ENCODE results near the gene FBXO10.
"Not testable (repeated sequence)": the region's sequence is repeated elsewhere in the genome, so short reads cannot be mapped to it uniquely, and the experiment has no call there.

FBXO10 gene

GRCh38 chr9:37486616-37487548, 89.3 kb downstream of the FBXO10 start:
- Histone ChIP-seq H3K36me3 (ENCODE audit: control insufficient read depth in 2 of 2, insufficient read depth in 2 of 2, low read length in 2 of 2) (peaks cover 3 to 8% of the 10 kb centered on the region in 2 donors), H3K27me3 (ENCODE audit: control insufficient read depth in 2 of 2, insufficient read depth in 2 of 2, low read length in 2 of 2) (no peaks in the 10 kb centered on the region), H3K4me1 (ENCODE audit: control insufficient read depth in 2 of 2, insufficient read depth in 2 of 2, low read length in 2 of 2) (peaks cover 13 to 20% of the 10 kb centered on the region in 2 donors), H3K4me3 (ENCODE audit: low read length in 2 of 2) (peak overlapping the region; percentile 92 to 97), H3K27ac (ENCODE audit: low read depth in 2 of 2, low read length in 2 of 2) (peak overlapping the region in 1 of 2 donors; percentile 67), H3K9me3 (ENCODE audit: control insufficient read depth in 2 of 2, low read length in 2 of 2) (no peaks in the 10 kb centered on the region), H3K9ac (ENCODE audit: low read depth in 1 of 2, low read length in 2 of 2) (peak overlapping the region; percentile 75 to 76)

- Histone ChIP-seq H3K9me3 (ENCODE audit: control insufficient read depth in 2 of 2, low read length in 2 of 2) (no peaks in the 10 kb centered on the region), H3K4me3 (ENCODE audit: low read length in 2 of 2) (peak overlapping the region; percentile 92 to 97), H3K27me3 (ENCODE audit: control insufficient read depth in 2 of 2, insufficient read depth in 2 of 2, low read length in 2 of 2) (peaks cover 0 to 4% of the 10 kb centered on the region in 2 donors), H3K9ac (ENCODE audit: low read depth in 1 of 2, low read length in 2 of 2) (peak overlapping the region; percentile 75 to 76), H3K36me3 (ENCODE audit: control insufficient read depth in 2 of 2, insufficient read depth in 2 of 2, low read length in 2 of 2) (peaks cover 0 to 7% of the 10 kb centered on the region in 2 donors), H3K4me1 (ENCODE audit: control insufficient read depth in 2 of 2, insufficient read depth in 2 of 2, low read length in 2 of 2) (peaks cover 13 to 20% of the 10 kb centered on the region in 2 donors), H3K27ac (ENCODE audit: low read depth in 2 of 2, low read length in 2 of 2) (peak overlapping the region; percentile 3 to 67)
These were observed 89.9 kb downstream of the FBXO10 start for GRCh38 chr9:37486256-37486615.

- H3K27me3 ChIP-seq (ENCODE audit: control insufficient read depth in 2 of 2, insufficient read depth in 2 of 2, low read length in 2 of 2) = peaks cover 0 to 4% of the 10 kb centered on the region in 2 donors
- no peaks in the 10 kb centered on the region for H3K9me3 ChIP-seq (ENCODE audit: control insufficient read depth in 2 of 2, low read length in 2 of 2)
- peak within 1 kb of the TSS; percentile 75 to 76 for H3K9ac ChIP-seq (ENCODE audit: low read depth in 1 of 2, low read length in 2 of 2)
- peak within 1 kb of the TSS; percentile 42 to 67 for H3K27ac ChIP-seq (ENCODE audit: low read depth in 2 of 2, low read length in 2 of 2)
- peaks cover 0 to 6% of the 10 kb centered on the region in 2 donors for H3K36me3 ChIP-seq (ENCODE audit: control insufficient read depth in 2 of 2, insufficient read depth in 2 of 2, low read length in 2 of 2)
- peaks cover 13 to 20% of the 10 kb centered on the region in 2 donors for H3K4me1 ChIP-seq (ENCODE audit: control insufficient read depth in 2 of 2, insufficient read depth in 2 of 2, low read length in 2 of 2)
- peak within 1 kb of the TSS; percentile 92 to 97 for H3K4me3 ChIP-seq (ENCODE audit: low read length in 2 of 2)
These were observed 90.6 kb downstream of the FBXO10 start, which contains the start of gene POLR1E for GRCh38 chr9:37485389-37486255. TSS of gene POLR1E (plus strand) at chr9:37485948. CDS start at chr9:37486048, 100 bp downstream.

DNA sequence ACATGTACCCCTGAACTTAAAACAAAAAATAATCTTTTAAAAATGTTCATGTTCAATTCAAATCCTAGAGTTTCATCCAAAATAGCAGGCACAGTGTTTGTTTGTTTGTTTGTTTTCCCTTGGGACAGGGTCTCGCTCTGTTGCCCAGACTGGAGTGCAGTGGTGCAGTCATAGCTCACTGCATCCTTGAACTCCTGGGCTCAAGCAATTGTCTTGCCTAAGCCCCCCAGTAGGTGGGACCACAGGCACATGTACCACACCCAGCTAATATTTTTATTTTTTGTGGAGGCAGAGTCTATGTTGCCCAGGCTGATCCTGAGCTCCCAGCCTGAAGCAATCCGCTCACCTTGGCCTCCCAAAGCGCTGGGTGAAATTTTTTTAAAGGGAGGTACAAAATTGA, 95.4 kb downstream of the FBXO10 start:
- Histone ChIP-seq H3K9me3 (ENCODE audit: control insufficient read depth in 2 of 2, low read length in 2 of 2) (no peaks in the 10 kb centered on the region), H3K27ac (ENCODE audit: low read depth in 2 of 2, low read length in 2 of 2) (no peak overlapping the region), H3K4me3 (ENCODE audit: low read length in 2 of 2) (no peak overlapping the region), H3K9ac (ENCODE audit: low read depth in 1 of 2, low read length in 2 of 2) (no peak overlapping the region), H3K27me3 (ENCODE audit: control insufficient read depth in 2 of 2, insufficient read depth in 2 of 2, low read length in 2 of 2) (peaks cover 0 to 4% of the 10 kb centered on the region in 2 donors), H3K36me3 (ENCODE audit: control insufficient read depth in 2 of 2, insufficient read depth in 2 of 2, low read length in 2 of 2) (no peaks in the 10 kb centered on the region), H3K4me1 (ENCODE audit: control insufficient read depth in 2 of 2, insufficient read depth in 2 of 2, low read length in 2 of 2) (peaks cover 4 to 8% of the 10 kb centered on the region in 2 donors)

- not testable (repeated sequence) for H3K4me3 ChIP-seq (ENCODE audit: low read length in 2 of 2); H3K36me3 ChIP-seq (ENCODE audit: control insufficient read depth in 2 of 2, insufficient read depth in 2 of 2, low read length in 2 of 2); H3K27me3 ChIP-seq (ENCODE audit: control insufficient read depth in 2 of 2, insufficient read depth in 2 of 2, low read length in 2 of 2); H3K9me3 ChIP-seq (ENCODE audit: control insufficient read depth in 2 of 2, low read length in 2 of 2); H3K27ac ChIP-seq (ENCODE audit: low read depth in 2 of 2, low read length in 2 of 2); H3K4me1 ChIP-seq (ENCODE audit: control insufficient read depth in 2 of 2, insufficient read depth in 2 of 2, low read length in 2 of 2); H3K9ac ChIP-seq (ENCODE audit: low read depth in 1 of 2, low read length in 2 of 2)
These were observed 98.1 kb downstream of the FBXO10 start for GRCh38 chr9:37477987-37478619.

DNA sequence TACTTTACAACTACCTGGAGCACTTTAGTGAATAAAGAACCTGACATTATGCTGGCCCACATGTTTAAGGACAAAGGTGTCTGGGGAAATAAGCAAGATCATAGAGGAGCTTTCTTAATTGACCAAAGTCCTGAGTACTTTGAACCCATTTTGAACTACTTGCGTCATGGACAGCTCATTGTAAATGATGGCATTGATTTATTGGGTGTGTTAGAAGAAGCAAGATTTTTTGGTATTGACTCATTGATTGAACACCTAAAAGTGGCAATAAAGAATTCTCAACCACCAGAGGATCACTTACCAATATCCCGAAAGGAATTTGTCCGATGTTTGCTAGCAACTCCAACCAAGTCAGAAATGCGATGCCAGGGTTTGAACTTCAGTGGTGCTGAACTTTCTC, 98.7 kb downstream of the FBXO10 start:
- not testable (repeated sequence) for H3K36me3 ChIP-seq (ENCODE audit: control insufficient read depth in 2 of 2, insufficient read depth in 2 of 2, low read length in 2 of 2); H3K27ac ChIP-seq (ENCODE audit: low read depth in 2 of 2, low read length in 2 of 2); H3K27me3 ChIP-seq (ENCODE audit: control insufficient read depth in 2 of 2, insufficient read depth in 2 of 2, low read length in 2 of 2); H3K4me1 ChIP-seq (ENCODE audit: control insufficient read depth in 2 of 2, insufficient read depth in 2 of 2, low read length in 2 of 2); H3K9ac ChIP-seq (ENCODE audit: low read depth in 1 of 2, low read length in 2 of 2); H3K9me3 ChIP-seq (ENCODE audit: control insufficient read depth in 2 of 2, low read length in 2 of 2); H3K4me3 ChIP-seq (ENCODE audit: low read length in 2 of 2)

DNA sequence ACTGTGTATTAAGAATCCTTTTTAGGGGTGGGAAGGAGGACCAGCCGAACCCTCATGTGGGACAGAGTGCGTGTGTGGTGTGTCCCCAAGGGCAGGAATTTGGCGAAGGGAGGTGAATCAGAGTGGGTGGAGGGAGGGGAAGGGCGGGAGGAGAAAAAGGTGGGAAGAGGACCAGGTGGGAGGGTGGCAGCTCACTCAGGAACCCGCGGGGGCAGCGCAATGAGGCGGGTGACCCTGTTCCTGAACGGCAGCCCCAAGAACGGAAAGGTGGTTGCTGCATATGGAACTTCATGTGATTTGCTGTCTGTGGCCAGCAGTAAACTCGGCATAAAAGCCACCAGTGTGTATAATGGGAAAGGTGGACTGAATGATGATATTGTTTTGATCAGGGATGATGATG, 99.2 kb downstream of the FBXO10 start:
- no peak overlapping the region for H3K4me3 ChIP-seq (ENCODE audit: low read length in 2 of 2)
- H3K27me3 ChIP-seq (ENCODE audit: control insufficient read depth in 2 of 2, insufficient read depth in 2 of 2, low read length in 2 of 2) = peaks cover 0 to 4% of the 10 kb centered on the region in 2 donors
- H3K27ac ChIP-seq (ENCODE audit: low read depth in 2 of 2, low read length in 2 of 2) = no peak overlapping the region
- no peak overlapping the region for H3K9ac ChIP-seq (ENCODE audit: low read depth in 1 of 2, low read length in 2 of 2)
- H3K36me3 ChIP-seq (ENCODE audit: control insufficient read depth in 2 of 2, insufficient read depth in 2 of 2, low read length in 2 of 2) = no peaks in the 10 kb centered on the region
- H3K9me3 ChIP-seq (ENCODE audit: control insufficient read depth in 2 of 2, low read length in 2 of 2) = no peaks in the 10 kb centered on the region
- H3K4me1 ChIP-seq (ENCODE audit: control insufficient read depth in 2 of 2, insufficient read depth in 2 of 2, low read length in 2 of 2) = peaks cover 0 to 3% of the 10 kb centered on the region in 2 donors

GRCh38 chr9:37474438-37474837, 101.7 kb downstream of the FBXO10 start:
- Histone ChIP-seq H3K27ac (ENCODE audit: low read depth in 2 of 2, low read length in 2 of 2) (no peak overlapping the region), H3K4me3 (ENCODE audit: low read length in 2 of 2) (no peak overlapping the region), H3K4me1 (ENCODE audit: control insufficient read depth in 2 of 2, insufficient read depth in 2 of 2, low read length in 2 of 2) (peaks cover 0 to 3% of the 10 kb centered on the region in 2 donors), H3K36me3 (ENCODE audit: control insufficient read depth in 2 of 2, insufficient read depth in 2 of 2, low read length in 2 of 2) (no peaks in the 10 kb centered on the region), H3K27me3 (ENCODE audit: control insufficient read depth in 2 of 2, insufficient read depth in 2 of 2, low read length in 2 of 2) (no peaks in the 10 kb centered on the region), H3K9me3 (ENCODE audit: control insufficient read depth in 2 of 2, low read length in 2 of 2) (no peaks in the 10 kb centered on the region), H3K9ac (ENCODE audit: low read depth in 1 of 2, low read length in 2 of 2) (no peak overlapping the region)

DNA sequence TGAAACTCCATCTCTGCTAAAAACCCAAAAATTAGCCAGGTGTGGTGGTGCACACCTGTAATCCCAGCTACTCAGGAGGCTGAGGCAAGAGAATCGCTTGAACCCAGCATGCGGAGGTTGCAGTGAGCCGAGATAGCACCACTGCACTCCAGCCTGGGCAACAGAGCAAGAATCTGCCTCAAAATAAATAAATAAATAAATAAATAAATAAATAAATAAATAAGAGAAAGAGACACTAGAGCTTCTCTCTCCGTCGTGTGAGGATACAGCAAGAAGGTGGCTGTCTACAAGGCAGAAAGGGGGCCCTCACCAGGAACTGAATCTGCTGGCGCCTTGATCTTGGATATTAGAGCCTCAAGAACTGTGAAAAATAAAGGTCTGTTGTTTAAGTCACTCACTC, 102.2 kb downstream of the FBXO10 start:
- H3K9ac ChIP-seq (ENCODE audit: low read depth in 1 of 2, low read length in 2 of 2); H3K4me3 ChIP-seq (ENCODE audit: low read length in 2 of 2); H3K4me1 ChIP-seq (ENCODE audit: control insufficient read depth in 2 of 2, insufficient read depth in 2 of 2, low read length in 2 of 2); H3K27me3 ChIP-seq (ENCODE audit: control insufficient read depth in 2 of 2, insufficient read depth in 2 of 2, low read length in 2 of 2); H3K27ac ChIP-seq (ENCODE audit: low read depth in 2 of 2, low read length in 2 of 2); H3K36me3 ChIP-seq (ENCODE audit: control insufficient read depth in 2 of 2, insufficient read depth in 2 of 2, low read length in 2 of 2); H3K9me3 ChIP-seq (ENCODE audit: control insufficient read depth in 2 of 2, low read length in 2 of 2): not testable (repeated sequence)
